KMS-11 (cell line): ENCODE measurements around the gene YAF2.

ENCODE experiments used
- H2AFZ ChIP-seq: fragments of 200-600 bp; sonication (generic); 2 replicates; pipeline ENCODE4 v1.6.1; 2016; ENCODE audit warnings: antibody characterized with exemption, mixed run types, low read depth
- H3K27ac ChIP-seq: fragments of 200-600 bp; sonication (generic); 2 replicates; pipeline ENCODE4 v1.6.1; 2016; ENCODE audit warnings: mild to moderate bottlenecking, mixed run types
- H3K27me3 ChIP-seq: fragments of 200-600 bp; sonication (generic); 2 replicates; pipeline ENCODE4 v1.6.1; 2017; ENCODE audit warnings: mild to moderate bottlenecking, low read depth, mixed run types, moderate library complexity; ENCODE audit not compliant: insufficient read depth
- H3K36me3 ChIP-seq: fragments of 200-600 bp; sonication (generic); 2 replicates; pipeline ENCODE4 v1.6.1; 2017; ENCODE audit warnings: mild to moderate bottlenecking, mixed run types; ENCODE audit not compliant: insufficient read depth
- H3K4me1 ChIP-seq: fragments of 200-600 bp; sonication (generic); 2 replicates; pipeline ENCODE4 v1.6.1; 2016; ENCODE audit warnings: mild to moderate bottlenecking, low read depth, mixed run types; ENCODE audit not compliant: poor library complexity, severe bottlenecking
- H3K4me2 ChIP-seq: fragments of 200-600 bp; sonication (generic); 2 replicates; pipeline ENCODE4 v1.7.0; 2016; ENCODE audit warnings: mild to moderate bottlenecking, mixed run types
- H3K4me3 ChIP-seq: fragments of 200-600 bp; sonication (generic); IDR thresholded peaks from 2 replicates; pipeline ENCODE4 v1.6.1; 2017; ENCODE audit warnings: low read depth, low read length, mixed read lengths; ENCODE audit not compliant: insufficient read depth
- H3K79me2 ChIP-seq: fragments of 200-600 bp; sonication (generic); 2 replicates; pipeline ENCODE4 v1.6.1; 2016; ENCODE audit warnings: low read depth, mixed run types; ENCODE audit not compliant: insufficient read depth
- H3K9ac ChIP-seq: fragments of 200-600 bp; sonication (generic); 2 replicates; pipeline ENCODE4 v1.6.1; 2016; ENCODE audit warnings: mild to moderate bottlenecking, mixed run types
- H4K20me1 ChIP-seq: fragments of 200-600 bp; sonication (generic); 2 replicates; pipeline ENCODE4 v1.6.1; 2016; ENCODE audit warnings: mild to moderate bottlenecking, mixed run types; ENCODE audit not compliant: insufficient read depth
- TF ChIP-seq, protein P1 (sequence below): fragments of 200-600 bp; sonication (generic); conservative IDR thresholded peaks from 2 replicates; pipeline ENCODE4 v1.6.1; 2017; ENCODE audit warnings: low read depth, mild to moderate bottlenecking, antibody characterized with exemption, low read length, moderate library complexity, mixed read lengths

Gene YAF2

DNA sequence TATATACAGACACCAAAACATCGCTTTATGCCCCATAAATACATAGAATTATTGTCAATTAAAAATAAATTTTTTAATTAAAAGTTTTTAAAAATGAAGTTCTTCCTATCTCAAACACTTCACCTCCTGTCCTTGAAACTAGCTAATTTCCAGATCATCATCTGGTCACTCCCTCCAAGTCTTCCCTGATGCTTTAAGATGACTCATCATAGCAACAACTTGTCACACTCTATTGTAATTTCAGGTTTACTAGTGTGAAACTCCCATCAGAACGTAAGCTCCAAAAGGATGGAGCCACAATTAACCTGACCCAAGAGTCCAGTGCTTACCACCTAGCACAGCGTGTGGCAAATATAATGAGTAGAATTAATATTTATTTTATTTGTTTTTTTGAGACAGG lies 109.7 kb downstream of the YAF2 start:
- Histone ChIP-seq H3K27ac (no peak overlapping the region), H3K79me2 (peaks cover 7% of the 10 kb centered on the region; the same call in 1 of the 2 replicates), H2AFZ (no peak overlapping the region), H4K20me1 (no peaks in the 10 kb centered on the region), H3K4me1 (peaks cover 24% of the 10 kb centered on the region), H3K4me3 (no peak overlapping the region), H3K36me3 (no peaks in the 10 kb centered on the region), H3K9ac (no peak overlapping the region), H3K27me3 (no peaks in the 10 kb centered on the region), H3K4me2 (no peak overlapping the region)
- TF ChIP-seq, protein P1, sequence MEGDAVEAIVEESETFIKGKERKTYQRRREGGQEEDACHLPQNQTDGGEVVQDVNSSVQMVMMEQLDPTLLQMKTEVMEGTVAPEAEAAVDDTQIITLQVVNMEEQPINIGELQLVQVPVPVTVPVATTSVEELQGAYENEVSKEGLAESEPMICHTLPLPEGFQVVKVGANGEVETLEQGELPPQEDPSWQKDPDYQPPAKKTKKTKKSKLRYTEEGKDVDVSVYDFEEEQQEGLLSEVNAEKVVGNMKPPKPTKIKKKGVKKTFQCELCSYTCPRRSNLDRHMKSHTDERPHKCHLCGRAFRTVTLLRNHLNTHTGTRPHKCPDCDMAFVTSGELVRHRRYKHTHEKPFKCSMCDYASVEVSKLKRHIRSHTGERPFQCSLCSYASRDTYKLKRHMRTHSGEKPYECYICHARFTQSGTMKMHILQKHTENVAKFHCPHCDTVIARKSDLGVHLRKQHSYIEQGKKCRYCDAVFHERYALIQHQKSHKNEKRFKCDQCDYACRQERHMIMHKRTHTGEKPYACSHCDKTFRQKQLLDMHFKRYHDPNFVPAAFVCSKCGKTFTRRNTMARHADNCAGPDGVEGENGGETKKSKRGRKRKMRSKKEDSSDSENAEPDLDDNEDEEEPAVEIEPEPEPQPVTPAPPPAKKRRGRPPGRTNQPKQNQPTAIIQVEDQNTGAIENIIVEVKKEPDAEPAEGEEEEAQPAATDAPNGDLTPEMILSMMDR: no peak

DNA sequence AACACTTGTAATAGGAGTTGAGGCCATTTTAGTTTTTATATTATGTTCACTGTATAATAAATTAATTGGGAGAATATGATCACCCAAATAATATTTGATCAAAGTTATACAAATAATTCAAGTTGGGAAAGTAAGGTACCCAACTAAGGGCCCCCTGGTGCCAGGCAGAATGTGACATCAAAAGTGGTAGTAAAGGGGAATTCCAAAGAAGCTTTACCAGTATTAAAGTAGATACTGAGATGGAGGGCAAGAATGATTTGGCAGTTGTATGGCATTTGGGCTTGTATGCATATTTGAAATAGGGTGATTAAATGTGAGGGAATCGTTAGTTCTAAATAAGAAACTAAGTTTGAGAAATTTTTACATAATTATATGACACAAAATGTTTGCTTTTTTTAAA lies 111.1 kb downstream of the YAF2 start:
- peaks cover 24% of the 10 kb centered on the region for H3K4me1 ChIP-seq
- no peak overlapping the region for H3K4me3 ChIP-seq
- H3K27ac ChIP-seq: no peak overlapping the region
- peak overlapping the region; percentile 7; the same call in 1 of the 2 replicates for H3K4me2 ChIP-seq
- no peaks in the 10 kb centered on the region for H3K36me3 ChIP-seq
- no peak overlapping the region for H3K9ac ChIP-seq
- H3K27me3 ChIP-seq: no peaks in the 10 kb centered on the region
- H2AFZ ChIP-seq: no peak overlapping the region
- no peaks in the 10 kb centered on the region for H4K20me1 ChIP-seq
- no peaks in the 10 kb centered on the region; the same call in 1 of the 2 replicates for H3K79me2 ChIP-seq
- TF ChIP-seq, protein P1: no peak

DNA sequence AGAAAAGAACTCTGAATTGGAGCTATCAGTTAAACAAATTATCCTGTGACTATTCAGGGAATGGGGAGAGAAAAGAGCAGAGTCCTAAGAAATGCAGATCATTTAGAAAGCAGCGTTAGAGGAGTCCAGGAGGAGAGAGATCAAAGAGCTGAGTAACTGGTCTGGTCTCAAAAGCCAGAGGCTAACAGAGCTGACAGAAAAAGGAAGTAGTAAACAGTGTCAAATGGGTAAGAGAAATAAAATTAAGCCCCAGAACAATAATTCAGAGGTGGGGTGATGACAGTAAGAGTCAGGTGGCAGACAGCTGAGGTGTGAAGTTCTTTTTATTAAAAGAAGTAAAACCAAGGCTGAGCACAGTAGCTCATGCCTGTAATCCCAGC lies 112.7 kb downstream of the YAF2 start:
- Histone ChIP-seq H3K36me3 (no peaks in the 10 kb centered on the region), H3K27me3 (no peaks in the 10 kb centered on the region), H3K4me2 (no peak overlapping the region), H3K9ac (no peak overlapping the region), H3K4me1 (peaks cover 24% of the 10 kb centered on the region), H4K20me1 (no peaks in the 10 kb centered on the region), H3K4me3 (no peak overlapping the region), H2AFZ (no peak overlapping the region), H3K79me2 (no peaks in the 10 kb centered on the region; the same call in 1 of the 2 replicates), H3K27ac (no peak overlapping the region)
- TF ChIP-seq, protein P1: no peak

DNA sequence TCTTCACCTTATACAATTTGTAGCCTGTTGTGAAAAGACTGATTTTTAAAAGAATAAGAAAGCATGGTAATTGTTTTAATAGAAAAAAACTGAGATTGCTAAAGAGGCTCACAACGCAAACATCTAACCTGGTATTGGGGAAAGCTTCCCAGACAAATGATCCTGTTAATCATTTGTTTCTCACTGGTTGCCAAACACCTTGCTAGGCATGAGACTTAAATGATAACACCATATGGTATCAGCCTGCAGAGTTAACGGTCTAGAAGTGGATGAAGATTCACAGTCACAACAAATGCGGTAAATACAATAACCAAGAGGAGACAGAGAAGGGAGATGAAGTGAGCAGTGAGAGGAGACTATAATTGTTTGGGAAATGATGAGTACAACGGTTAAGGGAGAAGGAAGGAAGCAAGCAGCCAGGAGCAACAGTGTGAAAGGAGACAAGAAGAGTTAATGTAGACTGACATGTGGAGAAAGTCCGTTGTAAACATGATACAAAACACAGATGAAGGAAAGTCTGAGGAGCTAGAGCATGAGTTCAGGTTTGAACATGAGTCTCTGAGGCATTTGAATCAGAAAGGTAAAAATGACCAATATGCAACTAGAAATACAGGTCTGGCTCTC lies 113.2 kb downstream of the YAF2 start:
- TF ChIP-seq, protein P1: no peak
- Histone ChIP-seq H3K9ac (no peak overlapping the region), H3K36me3 (no peaks in the 10 kb centered on the region), H3K27ac (no peak overlapping the region), H3K4me3 (no peak overlapping the region), H3K4me2 (no peak overlapping the region), H3K79me2 (no peaks in the 10 kb centered on the region; the same call in 1 of the 2 replicates), H4K20me1 (no peaks in the 10 kb centered on the region), H3K27me3 (no peaks in the 10 kb centered on the region), H2AFZ (no peak overlapping the region), H3K4me1 (peaks cover 24% of the 10 kb centered on the region)
